NOMO-1 (cell line): ENCODE results near the gene ITGA3.
A peak's percentile ranks its signal among the peaks of the same experiment; 100 is the strongest.
"Not testable (repeated sequence)": the region's sequence is repeated elsewhere in the genome, so short reads cannot be mapped to it uniquely, and the experiment has no call there.

ENCODE experiments used
- DNase-seq, 2 experiments: peaks; one replicate each; lab custom pipeline; 2025; ENCODE audit not compliant: unreplicated experiment in 2 of 2; lab: John Stamatoyannopoulos, UW

Gene ITGA3

DNA sequence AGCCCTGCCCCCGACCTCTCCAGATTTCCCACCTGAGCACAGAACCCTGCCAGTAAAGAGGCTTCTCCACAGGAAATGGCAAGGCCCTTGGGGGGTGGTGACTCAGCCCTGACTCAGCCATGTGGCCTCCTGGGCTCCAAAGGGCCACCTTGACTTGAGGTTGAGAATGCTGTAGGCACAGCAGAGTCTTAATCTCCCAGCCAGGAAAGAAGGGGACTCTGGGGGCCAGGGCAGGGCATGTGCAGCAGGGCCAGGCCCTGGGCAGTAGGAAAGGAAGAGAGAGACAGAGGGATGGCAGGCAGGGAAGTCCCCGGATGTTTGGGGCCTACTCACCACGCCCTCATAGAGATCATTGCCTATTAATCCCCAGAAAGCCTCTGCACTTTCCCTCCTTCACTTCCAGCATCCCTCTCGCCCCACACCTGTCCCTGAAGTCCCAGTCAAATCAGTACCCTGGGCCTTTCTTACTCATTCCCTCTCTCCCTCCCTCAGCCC is 4.8 kb upstream of the ITGA3 start:
- peak; percentile 30 to 54 for DNase-seq

DNA sequence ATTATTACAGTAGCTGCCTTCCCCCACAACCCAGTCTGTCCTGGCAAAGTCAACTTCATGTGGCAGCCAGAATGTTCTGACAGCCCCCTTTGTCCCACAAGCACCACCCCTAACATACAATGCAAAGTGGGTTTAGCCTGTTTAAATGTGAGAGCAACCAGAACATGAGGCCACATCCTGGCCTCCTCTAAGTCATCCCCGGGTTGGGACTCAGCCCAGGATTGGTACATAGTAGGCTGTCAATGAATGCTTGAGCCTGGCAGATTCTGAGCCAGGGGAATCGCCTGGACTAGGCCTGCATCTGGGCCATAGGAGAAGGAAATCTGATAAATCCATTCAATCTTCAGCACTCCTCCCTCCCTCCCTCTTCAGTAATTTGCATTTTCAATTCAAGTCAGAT is 4.3 kb upstream of the ITGA3 start:
- DNase-seq, result no peak

DNA sequence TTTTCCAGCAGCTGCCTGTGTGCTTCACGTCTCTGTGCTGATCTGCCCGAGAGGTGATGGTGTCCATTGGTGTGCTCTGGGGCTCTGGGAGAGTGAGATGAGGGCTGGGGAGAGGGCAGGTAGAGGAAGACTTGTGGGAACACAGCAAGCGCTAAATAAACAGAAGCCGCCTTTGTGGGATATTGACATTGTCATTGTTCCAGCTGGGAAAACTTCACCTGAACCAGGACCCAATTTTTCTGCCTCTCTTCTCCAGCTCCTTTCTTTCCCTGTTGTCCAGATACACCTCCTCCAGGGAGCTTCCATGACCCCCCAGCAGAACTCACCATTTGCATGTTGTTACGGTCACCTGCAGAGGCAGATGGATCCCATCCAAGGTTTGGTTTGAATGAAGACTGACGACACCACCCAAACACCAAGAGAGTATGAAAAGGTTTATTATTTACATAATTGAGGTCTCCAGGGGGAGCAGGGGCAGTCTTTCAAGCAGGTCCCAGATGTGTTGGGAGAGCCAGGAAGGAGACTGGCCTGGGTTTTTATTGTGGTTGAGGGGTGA is 3.6 kb upstream of the ITGA3 start:
- no peak for DNase-seq

DNA sequence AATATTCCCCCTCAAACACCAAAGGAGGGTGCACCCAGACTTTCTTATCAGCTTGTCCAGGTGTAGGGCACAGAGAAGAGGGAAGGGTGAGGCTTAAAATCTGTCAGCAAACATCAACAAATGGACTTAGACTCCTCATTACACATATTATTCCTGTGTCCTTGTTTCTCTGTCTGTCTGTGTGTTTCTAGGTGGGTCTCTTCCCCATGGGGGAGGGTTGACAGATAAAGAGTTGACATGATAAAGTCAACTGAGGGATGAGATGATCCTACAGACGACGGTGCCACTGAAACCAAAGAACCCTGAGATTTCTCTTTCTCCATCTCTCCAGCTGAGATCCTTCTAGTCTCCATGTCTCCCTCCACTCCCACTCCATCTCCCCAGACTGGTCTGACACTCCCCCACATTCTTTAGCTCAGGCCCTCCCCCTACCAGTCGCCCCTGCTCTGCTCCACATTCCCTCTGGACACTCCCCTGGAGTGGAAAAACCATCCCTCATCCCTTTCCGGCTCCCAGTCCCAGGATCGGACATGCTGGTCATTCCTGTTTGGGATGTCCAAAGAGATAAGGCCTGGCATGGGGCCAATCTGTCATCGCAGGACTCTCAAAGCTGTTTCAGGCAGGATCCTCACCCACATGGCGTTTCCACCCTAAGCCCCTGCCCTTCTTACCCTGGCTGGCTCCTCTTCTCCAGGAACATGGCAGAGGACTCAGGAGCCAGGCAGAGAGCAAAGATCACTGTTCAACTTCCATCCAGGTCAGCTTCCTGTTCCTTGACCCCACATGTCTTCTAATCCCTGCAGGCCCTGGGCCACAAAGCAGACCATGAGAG is 2.9 kb upstream of the ITGA3 start:
- no peak for DNase-seq

DNA sequence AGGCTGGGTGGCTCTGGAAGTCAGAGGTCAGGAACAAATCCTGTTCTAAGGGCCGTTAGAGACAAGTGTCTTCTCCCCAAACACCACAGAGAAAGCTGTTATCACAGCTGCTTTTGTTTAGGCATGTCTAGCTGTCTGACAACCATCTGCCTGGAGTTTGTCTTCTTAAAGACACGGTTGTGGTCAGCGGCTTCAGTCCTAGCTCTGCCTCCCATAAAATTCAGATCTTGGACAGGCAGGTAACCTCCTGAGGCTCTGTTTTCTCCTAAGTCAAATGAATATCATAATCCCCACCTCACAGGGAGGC is 2.3 kb upstream of the ITGA3 start:
- DNase-seq, result no peak

DNA sequence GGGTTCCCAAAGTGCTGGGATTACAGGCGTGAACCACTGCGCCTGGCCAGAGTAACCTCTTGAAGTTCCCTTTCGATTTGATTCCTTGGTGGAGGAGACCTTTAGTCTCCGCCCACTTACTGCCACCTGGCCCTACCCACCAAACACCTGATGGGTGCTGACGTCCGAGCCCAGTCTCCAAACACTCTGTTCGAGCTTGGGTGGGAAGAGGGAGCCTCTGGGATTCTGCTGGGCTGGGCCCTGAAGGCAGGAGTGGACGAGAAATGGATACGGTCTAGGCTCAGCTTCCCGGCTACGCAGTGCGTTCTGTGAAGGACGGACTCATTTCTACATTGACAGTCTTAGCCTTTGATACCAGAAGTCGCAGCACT is 870 bp upstream of the ITGA3 start:
- DNase-seq, result no peak

DNA sequence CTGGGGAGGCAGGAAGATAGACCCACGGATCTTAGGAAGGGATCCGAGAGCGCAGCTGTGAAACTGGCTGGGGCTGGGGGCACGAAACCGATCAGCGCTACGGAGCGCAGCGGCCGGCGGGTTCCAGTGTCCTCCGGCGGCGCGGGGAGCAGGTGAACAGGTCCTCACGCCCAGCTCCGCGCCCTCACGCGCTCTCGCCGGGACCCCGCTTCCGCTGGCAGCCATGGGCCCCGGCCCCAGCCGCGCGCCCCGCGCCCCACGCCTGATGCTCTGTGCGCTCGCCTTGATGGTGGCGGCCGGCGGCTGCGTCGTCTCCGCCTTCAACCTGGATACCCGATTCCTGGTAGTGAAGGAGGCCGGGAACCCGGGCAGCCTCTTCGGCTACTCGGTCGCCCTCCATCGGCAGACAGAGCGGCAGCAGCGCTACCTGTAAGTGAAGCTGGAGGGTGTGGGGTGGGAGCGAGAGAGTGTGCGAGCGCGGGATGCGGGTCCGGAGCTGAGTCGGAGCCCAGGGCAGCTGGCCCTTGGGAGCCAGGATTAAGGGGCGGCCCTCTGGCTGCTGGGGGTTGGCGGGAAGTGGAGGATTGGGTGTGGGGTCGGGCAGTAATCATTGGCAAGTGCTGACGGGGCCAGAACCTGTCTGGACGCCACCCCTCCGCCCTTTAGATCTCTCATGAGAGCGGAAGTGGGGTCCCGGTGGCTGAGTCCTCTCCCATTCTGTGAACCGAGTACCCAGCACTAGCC is 479 bp downstream of the ITGA3 start:
- peak; percentile 43 to 64 for DNase-seq

DNA sequence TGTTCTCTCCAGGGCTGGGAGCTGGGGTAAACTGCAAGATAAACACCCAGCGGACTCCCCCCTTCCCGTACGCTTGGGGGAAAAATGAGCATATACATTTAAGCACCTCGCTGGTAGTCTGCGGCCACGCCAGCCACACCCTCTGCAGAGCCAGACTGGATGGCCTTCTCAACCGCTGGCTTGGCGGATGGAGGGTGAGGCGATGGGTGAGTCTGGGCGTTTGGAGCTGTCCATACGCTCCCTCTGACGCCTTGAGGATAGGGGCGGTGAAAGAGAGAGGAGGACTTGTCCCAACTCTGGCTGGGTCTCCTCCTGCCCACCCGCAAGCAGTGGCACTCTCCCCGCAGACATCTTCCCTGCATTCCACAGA is 1.0 kb downstream of the ITGA3 start:
- no peak for DNase-seq

DNA sequence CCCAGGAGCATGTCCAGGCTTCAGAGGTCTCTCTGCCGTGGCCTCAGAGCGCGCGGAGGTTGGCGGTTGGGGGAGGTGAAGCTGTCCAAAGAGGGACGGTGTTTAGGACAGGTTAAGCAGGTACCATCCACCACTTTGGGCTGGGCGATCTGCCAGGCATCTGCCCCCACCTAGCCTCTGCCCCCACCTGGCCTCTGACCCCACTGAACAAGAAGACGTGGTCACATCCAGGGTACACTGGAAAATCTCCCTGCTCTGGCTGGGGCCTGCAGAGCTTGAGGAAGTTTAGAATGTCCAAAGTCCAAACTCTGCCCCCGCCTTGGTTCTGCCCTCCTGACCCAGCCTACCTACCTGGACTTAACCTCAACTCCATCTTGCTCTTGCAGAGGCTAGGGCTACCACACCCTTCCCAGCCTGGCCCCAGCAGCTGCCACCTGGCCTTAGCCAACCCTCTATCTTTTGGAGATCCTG is 1.6 kb downstream of the ITGA3 start:
- DNase-seq, result no peak

DNA sequence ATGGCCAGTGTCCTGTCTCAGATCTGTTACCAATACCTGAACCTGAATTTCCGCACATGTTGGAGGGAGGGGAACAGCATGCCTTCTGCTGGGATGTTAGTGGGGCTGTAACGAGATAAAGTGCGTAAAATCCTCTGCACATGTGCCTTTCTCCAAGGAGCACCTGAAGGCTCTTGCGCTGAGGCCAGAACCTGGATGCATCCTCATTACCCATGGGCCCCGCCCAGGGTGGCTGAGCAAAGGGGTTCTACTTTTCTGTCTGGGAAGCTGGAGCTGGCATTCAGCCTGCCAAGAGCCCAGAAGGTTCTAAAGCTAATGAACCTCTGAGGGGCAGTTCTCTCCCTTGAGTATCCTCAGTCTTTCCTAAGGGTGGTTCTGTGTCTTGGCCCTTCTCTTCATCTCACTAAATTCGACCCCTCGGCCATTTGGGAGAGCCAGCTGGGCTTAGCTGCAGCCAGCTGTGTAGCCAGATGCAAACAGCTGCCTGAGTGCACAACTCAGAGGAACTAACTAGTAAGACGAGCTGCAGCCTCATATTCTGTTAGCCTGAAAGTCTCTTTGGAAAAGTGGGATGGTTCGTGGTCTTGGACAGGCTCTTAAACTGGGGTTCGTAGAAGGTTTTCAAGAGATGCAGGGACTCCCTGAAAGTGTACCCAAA is 2.5 kb downstream of the ITGA3 start:
- no peak for DNase-seq

DNA sequence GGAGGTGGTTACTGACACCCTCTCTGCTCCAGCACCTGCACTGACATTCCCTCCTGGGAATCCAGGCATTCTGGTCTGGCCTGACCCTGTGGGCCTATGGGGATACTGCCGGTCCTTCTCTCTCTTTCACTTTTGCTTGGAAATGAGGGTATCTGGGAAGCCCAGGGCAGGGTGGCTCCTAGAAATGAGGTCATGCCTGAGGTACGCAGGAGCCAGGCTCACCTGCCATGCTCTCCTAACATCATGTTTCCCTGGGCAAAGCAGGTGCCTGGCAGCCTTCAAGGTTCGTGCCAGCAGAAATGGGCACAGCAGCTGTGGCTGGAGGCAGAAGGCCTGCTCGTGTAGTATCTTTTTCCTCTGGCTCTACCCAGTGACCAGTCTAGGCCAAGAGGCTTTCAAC is 3.3 kb downstream of the ITGA3 start:
- no peak for DNase-seq

DNA sequence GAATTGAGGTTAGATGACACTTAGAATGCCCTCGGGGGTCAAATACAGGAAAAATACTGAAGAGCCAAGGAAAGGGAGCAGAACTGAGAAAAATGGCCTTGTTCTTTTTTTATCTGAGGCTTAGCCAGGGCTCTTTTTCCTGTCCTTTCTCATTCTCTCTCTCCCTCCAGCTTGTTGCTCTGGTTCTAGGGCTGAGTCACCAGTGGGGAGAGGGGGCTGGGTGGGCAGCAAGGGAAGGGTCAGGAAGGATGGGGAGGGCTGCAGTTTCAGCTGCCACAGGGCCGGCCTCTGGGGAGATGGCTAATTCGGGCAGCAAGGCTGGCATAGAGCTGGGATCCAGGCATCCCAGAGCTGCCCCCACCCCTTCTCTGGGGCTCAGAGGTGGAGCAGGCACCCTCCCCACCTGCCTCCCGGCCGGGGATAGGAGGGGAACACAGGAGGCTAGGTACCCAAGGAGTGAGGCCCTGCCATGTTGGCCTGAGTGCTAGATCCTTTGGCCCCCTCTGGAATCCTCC is 3.9 kb downstream of the ITGA3 start:
- DNase-seq, result no peak

DNA sequence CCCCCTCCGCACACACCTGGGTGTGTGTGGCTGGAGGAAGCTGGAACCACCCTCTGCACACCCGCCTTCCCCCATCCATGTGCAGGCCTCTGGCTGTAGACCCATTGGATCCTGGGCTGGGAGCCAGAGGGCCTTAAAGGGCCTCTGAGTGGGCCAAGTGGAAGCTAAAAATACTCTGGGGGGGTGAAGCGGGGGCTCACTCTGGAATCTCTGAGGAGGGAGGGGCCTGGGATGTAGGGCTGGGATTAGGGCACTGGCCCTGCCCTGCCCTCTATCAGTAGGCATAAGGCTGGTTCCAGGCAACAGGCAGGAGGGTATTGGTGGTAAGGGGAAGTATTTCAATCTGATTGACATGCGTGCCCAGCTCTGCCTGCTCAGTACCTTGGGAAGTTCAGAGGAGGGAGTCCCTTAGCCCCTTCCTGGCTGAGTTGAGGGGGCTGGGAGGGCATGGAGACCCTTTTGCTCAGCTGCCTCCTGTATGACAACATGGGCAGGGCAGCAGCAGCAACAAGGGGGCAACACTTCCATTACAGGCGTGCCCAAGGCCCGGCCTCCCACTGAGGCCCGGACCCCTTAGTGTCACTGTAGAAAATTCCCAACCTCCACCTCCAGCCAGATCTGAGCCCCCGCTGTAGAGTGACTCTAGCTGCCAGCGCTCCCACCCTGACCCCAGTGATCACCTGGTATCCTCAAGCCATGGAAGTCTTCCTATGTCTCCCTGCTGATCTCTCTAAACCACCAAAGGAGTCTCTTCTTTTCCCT is 5.2 kb downstream of the ITGA3 start:
- DNase-seq, result no peak

DNA sequence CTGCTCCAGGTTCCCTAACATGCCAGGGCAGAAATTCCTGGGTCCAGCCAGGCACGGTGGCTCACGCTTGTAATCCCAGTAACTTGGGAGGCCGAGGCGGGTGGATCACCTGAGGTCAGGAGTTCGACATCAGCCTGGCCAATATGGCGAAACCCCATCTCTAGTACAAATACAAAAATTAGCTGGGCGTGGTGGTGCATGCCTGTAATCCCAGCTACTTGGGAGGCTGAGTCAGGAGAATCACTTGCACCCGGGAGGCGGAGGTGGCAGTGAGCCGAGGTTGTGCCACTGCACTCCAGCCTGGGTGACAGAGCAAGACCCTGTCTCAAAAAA is 5.8 kb downstream of the ITGA3 start:
- DNase-seq, result not testable (repeated sequence)

DNA sequence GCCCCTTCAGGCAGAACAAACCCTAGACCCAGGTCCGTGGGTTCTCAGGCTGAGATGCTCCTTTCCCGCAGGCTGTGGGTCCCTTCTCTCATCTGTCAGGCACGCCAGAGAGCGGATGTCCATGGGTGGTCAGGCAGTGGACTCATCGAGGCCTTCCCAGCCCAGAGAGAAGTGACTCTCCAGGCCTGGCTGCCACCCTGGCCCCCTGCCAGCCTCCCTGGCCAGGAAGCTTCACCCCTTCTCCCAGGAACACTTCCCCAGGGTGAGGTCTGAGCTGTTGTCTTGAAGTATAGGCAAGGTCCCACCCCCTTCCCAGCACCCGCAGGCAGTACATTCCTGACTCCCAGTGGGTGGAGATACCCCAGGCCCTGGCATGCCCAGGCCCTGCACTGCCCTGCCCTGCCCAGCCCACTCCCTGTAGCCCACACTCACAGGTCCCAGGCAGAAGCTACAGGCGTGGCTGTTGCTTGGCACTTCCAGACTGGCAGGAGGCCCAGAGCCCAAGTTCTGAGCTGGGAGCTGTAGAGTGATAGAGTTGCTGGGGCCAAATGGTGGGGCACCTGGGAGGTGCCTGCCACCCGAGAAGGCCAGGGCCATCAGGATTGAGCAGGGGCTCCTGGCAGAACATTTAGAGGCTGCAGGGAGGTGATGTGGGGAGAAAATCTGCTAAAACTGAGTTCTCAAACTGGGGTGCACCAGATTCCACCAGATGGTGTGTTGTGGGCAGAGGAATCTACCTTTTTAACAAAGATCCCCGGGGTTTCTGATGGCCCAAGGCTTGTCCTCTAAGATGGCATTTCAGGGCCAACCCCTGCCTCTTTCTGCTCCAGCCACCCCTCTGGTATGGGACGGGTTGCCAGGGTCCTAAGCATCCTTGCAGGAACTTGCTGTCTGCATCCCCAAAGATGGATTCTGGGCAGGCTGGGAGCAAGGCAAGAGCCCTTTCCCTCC is 6.7 kb downstream of the ITGA3 start:
- DNase-seq, result no peak

DNA sequence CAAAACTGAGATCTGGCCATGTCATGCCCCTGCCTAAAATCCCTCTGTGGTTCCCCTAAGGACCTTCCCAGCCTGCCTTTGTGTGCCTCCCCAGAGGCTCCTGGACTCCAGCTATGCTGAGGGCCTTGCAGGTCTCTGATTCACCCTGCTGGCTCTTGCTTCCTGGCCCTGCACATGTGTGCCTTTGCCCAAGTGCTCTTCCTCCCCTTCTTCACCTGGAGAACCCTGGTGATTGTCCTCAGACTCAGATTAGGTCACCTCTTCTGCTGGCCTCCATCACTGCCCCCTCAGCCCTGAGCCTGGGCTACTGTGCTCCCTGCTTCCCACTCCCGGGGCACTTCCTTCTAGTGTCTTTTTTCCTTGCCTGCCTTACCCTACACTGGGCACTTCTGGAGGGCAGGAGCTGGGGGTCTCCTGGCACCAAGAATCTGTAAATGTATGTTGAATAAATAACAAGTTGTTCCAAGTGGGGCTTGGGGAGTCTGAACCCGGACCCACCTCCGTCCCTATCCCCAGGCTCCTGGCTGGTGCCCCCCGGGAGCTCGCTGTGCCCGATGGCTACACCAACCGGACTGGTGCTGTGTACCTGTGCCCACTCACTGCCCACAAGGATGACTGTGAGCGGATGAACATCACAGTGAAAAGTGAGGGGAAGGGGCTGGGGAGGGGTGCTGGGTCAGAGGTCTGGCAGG is 7.8 kb downstream of the ITGA3 start:
- DNase-seq, result no peak

DNA sequence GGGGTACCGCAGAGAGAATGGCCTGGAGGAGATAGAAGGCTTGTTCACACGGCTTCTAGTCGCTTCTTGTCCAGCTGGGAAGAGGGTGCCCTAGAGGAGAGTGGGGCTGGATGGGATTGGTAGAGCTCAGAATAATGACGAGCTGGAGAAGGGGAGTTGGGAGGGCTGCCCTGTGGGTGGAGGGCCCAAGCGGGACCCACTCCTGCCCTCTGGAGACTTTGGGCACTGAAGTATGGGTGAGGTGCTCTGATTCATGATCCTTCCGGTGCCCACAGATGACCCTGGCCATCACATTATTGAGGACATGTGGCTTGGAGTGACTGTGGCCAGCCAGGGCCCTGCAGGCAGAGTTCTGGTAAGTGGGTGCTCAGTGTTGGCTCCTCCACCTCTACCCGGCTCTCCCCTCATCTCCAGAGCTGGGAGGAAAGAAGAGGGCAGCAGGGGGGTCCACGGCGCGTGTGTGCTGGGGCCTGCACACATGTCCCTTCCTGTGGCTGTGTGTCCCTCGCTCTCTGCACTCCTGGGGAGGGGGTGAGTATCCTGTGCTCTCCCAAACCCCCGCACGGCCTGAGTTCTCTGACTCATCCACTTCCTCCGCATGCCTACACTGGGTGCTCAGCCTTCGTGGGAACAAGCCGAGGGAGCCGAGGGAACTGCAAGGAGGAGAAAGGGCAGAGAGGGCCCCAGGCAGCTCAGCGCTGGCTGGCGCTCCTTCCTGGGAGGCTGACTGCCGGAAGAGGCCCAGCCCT is 8.5 kb downstream of the ITGA3 start:
- DNase-seq, result no peak

DNA sequence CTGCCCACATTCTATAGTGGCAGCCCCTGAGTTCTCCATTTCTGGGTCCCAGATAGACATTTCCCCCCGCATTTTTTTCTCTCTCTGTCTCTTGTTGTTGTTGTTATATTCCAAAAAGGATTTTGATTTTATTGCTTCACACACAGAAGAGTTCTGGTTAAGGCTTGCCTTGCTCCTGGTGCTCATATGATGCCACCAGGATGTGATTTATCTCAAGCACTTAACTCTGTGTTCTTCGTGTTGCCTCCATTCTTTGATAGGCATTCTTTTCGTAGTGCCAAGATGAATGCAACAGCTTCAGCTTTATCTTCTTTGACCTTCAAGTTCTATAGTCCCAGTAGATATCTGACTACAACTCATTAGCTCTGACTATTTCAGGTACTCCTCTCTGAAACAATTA is 9.1 kb downstream of the ITGA3 start:
- no peak for DNase-seq
